ENCODE measurements around the gene SEMA4A.

SEMA4A gene

DNA sequence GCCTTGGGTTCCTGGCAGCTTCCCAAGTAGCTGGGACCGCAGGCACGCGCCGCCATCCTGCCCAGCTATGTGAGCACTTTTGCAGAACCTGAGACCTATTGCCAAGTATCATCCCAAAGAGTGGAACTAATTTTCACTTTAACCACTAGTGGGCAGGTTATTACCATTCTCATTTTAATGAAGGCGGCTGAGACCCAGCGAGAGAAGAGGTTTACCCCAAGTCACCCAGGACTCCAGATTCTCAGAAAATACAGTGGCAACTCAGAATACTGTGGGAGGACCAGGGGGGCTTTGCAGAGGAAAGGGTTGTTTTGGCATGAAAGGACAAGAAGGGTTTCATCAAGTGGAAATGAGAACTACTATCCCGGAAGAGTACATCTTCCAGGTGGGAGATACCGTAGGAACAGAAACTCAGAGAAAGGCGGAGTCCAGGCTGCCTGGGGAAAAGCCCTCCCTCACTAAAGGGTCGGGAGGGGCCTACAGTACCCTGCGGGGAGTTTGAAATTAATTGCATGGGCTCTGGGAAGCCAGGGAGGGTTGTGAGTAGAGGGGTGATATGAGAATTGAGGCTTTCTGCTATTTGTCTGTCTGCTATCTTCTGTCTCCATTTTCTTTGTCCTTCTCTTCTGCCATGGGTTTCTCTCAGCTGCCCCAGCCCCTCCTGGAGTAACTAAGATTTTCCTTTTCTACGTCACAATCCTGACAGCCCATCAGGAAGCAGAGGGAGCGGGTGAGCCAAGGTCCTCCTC is 7.2 kb upstream of the SEMA4A start (continued):
- TF ChIP-seq, protein P1, sequence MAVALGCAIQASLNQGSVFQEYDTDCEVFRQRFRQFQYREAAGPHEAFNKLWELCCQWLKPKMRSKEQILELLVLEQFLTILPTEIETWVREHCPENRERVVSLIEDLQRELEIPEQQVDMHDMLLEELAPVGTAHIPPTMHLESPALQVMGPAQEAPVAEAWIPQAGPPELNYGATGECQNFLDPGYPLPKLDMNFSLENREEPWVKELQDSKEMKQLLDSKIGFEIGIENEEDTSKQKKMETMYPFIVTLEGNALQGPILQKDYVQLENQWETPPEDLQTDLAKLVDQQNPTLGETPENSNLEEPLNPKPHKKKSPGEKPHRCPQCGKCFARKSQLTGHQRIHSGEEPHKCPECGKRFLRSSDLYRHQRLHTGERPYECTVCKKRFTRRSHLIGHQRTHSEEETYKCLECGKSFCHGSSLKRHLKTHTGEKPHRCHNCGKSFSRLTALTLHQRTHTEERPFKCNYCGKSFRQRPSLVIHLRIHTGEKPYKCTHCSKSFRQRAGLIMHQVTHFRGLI (tag by site-specific recombination; IDR thresholded peaks at IDR 0.05) = no peak
- TF ChIP-seq, protein P2, sequence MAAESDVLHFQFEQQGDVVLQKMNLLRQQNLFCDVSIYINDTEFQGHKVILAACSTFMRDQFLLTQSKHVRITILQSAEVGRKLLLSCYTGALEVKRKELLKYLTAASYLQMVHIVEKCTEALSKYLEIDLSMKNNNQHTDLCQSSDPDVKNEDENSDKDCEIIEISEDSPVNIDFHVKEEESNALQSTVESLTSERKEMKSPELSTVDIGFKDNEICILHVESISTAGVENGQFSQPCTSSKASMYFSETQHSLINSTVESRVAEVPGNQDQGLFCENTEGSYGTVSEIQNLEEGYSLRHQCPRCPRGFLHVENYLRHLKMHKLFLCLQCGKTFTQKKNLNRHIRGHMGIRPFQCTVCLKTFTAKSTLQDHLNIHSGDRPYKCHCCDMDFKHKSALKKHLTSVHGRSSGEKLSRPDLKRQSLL (tag by site-specific recombination; IDR thresholded peaks at IDR 0.05) = no peak
- TF ChIP-seq ZSCAN30 (tag by site-specific recombination; IDR thresholded peaks at IDR 0.05) (peak; percentile 89; the same call in 1 of the 2 replicates), KLF8 (tag by site-specific recombination; IDR thresholded peaks at IDR 0.05) (0 out of 2 replicates have a peak, but pooled peaks have one; percentile 32), ZNF132 (tag by site-specific recombination; IDR thresholded peaks at IDR 0.05; ENCODE audit: borderline replicate concordance) (no peak), ZBTB1 (tag by site-specific recombination; IDR thresholded peaks at IDR 0.05) (no peak), GLIS1 (tag by site-specific recombination; IDR thresholded peaks at IDR 0.05) (peak; percentile 22; the same call in 1 of the 2 replicates), OVOL3 (tag by site-specific recombination; IDR thresholded peaks at IDR 0.05) (no peak), ZNF335 (tag by site-specific recombination; conservative IDR thresholded peaks at IDR 0.05) (peak; percentile 75), ZNF626 (tag by site-specific recombination; IDR thresholded peaks at IDR 0.05) (no peak), ZNF600 (tag by site-specific recombination; IDR thresholded peaks at IDR 0.05) (peak; percentile 82), ZBTB21 (tag by site-specific recombination; IDR thresholded peaks at IDR 0.05) (0 out of 2 replicates have a peak, but pooled peaks have one; percentile 12), ZNF133 (tag by site-specific recombination; IDR thresholded peaks at IDR 0.05) (no peak), ZNF529 (tag by site-specific recombination; IDR thresholded peaks at IDR 0.05; ENCODE audit: insufficient replicate concordance) (no peak), ZNF292 (tag by site-specific recombination; IDR thresholded peaks at IDR 0.05; ENCODE audit: borderline replicate concordance, low read depth) (no peak), ZNF311 (tag by site-specific recombination; IDR thresholded peaks at IDR 0.05; ENCODE audit: borderline replicate concordance) (no peak), ZNF664 (tag by site-specific recombination; IDR thresholded peaks at IDR 0.05) (peak; percentile 9; the same call in 1 of the 2 replicates), ZNF654 (tag by site-specific recombination; IDR thresholded peaks at IDR 0.05; ENCODE audit: low read depth) (peak; percentile 87), ZSCAN4 (tag by site-specific recombination; IDR thresholded peaks at IDR 0.05) (no peak), OSR2 (tag by site-specific recombination; IDR thresholded peaks at IDR 0.05) (peak; percentile 95), ZNF24 (tag by site-specific recombination; IDR thresholded peaks at IDR 0.05) (0 out of 2 replicates have a peak, but pooled peaks have one; percentile 45), ZNF184 (tag by site-specific recombination; IDR thresholded peaks at IDR 0.05) (peak; percentile 73), ZNF544 (tag by site-specific recombination; IDR thresholded peaks at IDR 0.05) (no peak), ZNF830 (tag by site-specific recombination; IDR thresholded peaks at IDR 0.05; ENCODE audit: low read depth) (no peak), SALL2 (tag by site-specific recombination; IDR thresholded peaks at IDR 0.05; ENCODE audit: borderline replicate concordance) (no peak), ZBTB7A (tag by site-specific recombination; IDR thresholded peaks at IDR 0.05; ENCODE audit: low read depth) (no peak), ZNF157 (tag by site-specific recombination; IDR thresholded peaks at IDR 0.05) (no peak)
- TF ChIP-seq, protein P3, sequence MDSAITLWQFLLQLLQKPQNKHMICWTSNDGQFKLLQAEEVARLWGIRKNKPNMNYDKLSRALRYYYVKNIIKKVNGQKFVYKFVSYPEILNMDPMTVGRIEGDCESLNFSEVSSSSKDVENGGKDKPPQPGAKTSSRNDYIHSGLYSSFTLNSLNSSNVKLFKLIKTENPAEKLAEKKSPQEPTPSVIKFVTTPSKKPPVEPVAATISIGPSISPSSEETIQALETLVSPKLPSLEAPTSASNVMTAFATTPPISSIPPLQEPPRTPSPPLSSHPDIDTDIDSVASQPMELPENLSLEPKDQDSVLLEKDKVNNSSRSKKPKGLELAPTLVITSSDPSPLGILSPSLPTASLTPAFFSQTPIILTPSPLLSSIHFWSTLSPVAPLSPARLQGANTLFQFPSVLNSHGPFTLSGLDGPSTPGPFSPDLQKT (IDR thresholded peaks at IDR 0.05; ENCODE audit: borderline replicate concordance, low read depth, low read length) = no peak
- TF ChIP-seq, protein P4, sequence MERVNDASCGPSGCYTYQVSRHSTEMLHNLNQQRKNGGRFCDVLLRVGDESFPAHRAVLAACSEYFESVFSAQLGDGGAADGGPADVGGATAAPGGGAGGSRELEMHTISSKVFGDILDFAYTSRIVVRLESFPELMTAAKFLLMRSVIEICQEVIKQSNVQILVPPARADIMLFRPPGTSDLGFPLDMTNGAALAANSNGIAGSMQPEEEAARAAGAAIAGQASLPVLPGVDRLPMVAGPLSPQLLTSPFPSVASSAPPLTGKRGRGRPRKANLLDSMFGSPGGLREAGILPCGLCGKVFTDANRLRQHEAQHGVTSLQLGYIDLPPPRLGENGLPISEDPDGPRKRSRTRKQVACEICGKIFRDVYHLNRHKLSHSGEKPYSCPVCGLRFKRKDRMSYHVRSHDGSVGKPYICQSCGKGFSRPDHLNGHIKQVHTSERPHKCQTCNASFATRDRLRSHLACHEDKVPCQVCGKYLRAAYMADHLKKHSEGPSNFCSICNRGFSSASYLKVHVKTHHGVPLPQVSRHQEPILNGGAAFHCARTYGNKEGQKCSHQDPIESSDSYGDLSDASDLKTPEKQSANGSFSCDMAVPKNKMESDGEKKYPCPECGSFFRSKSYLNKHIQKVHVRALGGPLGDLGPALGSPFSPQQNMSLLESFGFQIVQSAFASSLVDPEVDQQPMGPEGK (tag by site-specific recombination; IDR thresholded peaks at IDR 0.05) = peak; percentile 50; the same call in 1 of the 2 replicates

Data from HEK293 (cell line).